ENCODE measurements around the gene DLL3. TPM values are rescaled to one million over a fixed set of nuclear protein-coding genes. Genes with fewer than 3 reads are reported as not detected.

The DLL3 gene
- total and polyA plus RNA-seq, 11 donors = not detected

- Histone ChIP-seq H3K36me3 (no peaks in the 10 kb centered on the region), H3K4me3 (peak overlapping the region; percentile 56 to 98 (median 81)), H3K27me3 (no peaks in the 10 kb centered on the region), H3K4me1 (peaks cover 0 to 24% (median 18%) of the 10 kb centered on the region in 12 donors), H3K27ac (peak overlapping the region; percentile 85 to 98 (median 94)), H3K9me3 (no peaks in the 10 kb centered on the region)
- 1 to 3% (median 2%) methylated on average over 10 of the region's 10 CpGs for WGBS, 4 donors
- intact Hi-C loops (cut with DNase I) = loop anchor here in 8 of 10 donors (10.0 kb wide), 6 partner anchors 64 to 414 kb away; partner anchors contain the start of genes PAK4 (in 4 of the 8), MED29 (in 2 of the 8), PAF1 (in 2 of the 8) and SUPT5H (in 2 of the 8)
- no peak for TF ChIP-seq CTCF (IDR thresholded peaks at IDR 0.05)
- DNase-seq (peak in 1 of 5 donors; percentile 16), ATAC-seq (no peak)
These were observed 40.4 kb downstream of the DLL3 start for GRCh38 chr19:39539165-39539517.

- peak within 1 kb of the TSS; percentile 56 to 98 (median 81) for H3K4me3 ChIP-seq
- peaks cover 0 to 24% (median 18%) of the 10 kb centered on the region in 12 donors for H3K4me1 ChIP-seq
- TF ChIP-seq POLR2A (IDR thresholded peaks at IDR 0.05) (peak in 1 of 2 donors; percentile 92), CTCF (IDR thresholded peaks at IDR 0.05) (peak; percentile 78 to 97 (median 85))
- no peaks in the 10 kb centered on the region for H3K36me3 ChIP-seq
- WGBS, 4 donors = 0 to 1% (median 0%) methylated on average over 47 to 84 of the region's 84 CpGs
- peak; percentile 94 to 99 (median 98) for ATAC-seq
- H3K9me3 ChIP-seq = no peaks in the 10 kb centered on the region
- H3K27me3 ChIP-seq = no peaks in the 10 kb centered on the region
- intact Hi-C loops (cut with DNase I) = loop anchor here in 9 of 10 donors (2.0 to 10.0 kb wide), 9 partner anchors 65 to 415 kb away; partner anchors contain the start of genes PAK4 (in 5 of the 9), FBL (in 2 of the 9), MED29 (in 2 of the 9) and PAF1 (in 2 of the 9)
- H3K27ac ChIP-seq = peak within 1 kb of the TSS; percentile 85 to 98 (median 94)
- peak; percentile 95 to 98 (median 97) for DNase-seq
These were observed 41.0 kb downstream of the DLL3 start, which contains the start of gene EID2 for GRCh38 chr19:39539518-39540332. Gene EID2, minus strand, starts transcription at chr19:39540161. Its CDS starts 82 bp downstream, at chr19:39540079.

- H3K4me3 ChIP-seq = peak overlapping the region in 9 of 12 donors; percentile 72 to 98 (median 82)
- H3K4me1 ChIP-seq = peaks cover 0 to 24% (median 18%) of the 10 kb centered on the region in 12 donors
- H3K36me3 ChIP-seq = no peaks in the 10 kb centered on the region
- DNase-seq (no peak), ATAC-seq (no peak)
- TF ChIP-seq CTCF (IDR thresholded peaks at IDR 0.05) = peak in 3 of 12 donors; percentile 12 to 23 (median 15)
- TF ChIP-seq POLR2A (IDR thresholded peaks at IDR 0.05) = no peak
- peak overlapping the region in 7 of 12 donors; percentile 92 to 97 (median 95) for H3K27ac ChIP-seq
- H3K9me3 ChIP-seq = no peaks in the 10 kb centered on the region
- no peaks in the 10 kb centered on the region for H3K27me3 ChIP-seq
- 4 to 9% (median 5%) methylated on average over 10 of the region's 10 CpGs for WGBS, 4 donors
- intact Hi-C loops (cut with DNase I) = loop anchor here in 3 of 10 donors (2.0 to 10.0 kb wide), 3 partner anchors 100 to 413 kb away; partner anchors contain the start of genes FBL (in 2 of the 3) and PAK4 (in 1 of the 3)
These were observed 41.6 kb downstream of the DLL3 start for GRCh38 chr19:39540333-39540673.

- Histone ChIP-seq H3K36me3 (no peaks in the 10 kb centered on the region), H3K9me3 (no peaks in the 10 kb centered on the region), H3K4me1 (peaks cover 0 to 24% (median 18%) of the 10 kb centered on the region in 12 donors), H3K4me3 (no peak overlapping the region), H3K27me3 (peaks cover 0 to 5% (median 0%) of the 10 kb centered on the region in 9 donors), H3K27ac (peak overlapping the region in 4 of 12 donors; percentile 15 to 34 (median 22))
- no peak for ATAC-seq
- no peak for DNase-seq
- WGBS, 4 donors = 51 to 72% (median 60%) methylated on average over 2 of the region's 2 CpGs
- TF ChIP-seq CTCF (IDR thresholded peaks at IDR 0.05) (no peak), POLR2A (IDR thresholded peaks at IDR 0.05) (no peak)
- intact Hi-C loops (cut with DNase I) = loop anchor here in 3 of 10 donors (5.0 to 10.0 kb wide), 2 partner anchors 303 to 415 kb away; partner anchors contain the start of genes FBL (in 2 of the 3) and PAK4 (in 1 of the 3)
These were observed 43.5 kb downstream of the DLL3 start for GRCh38 chr19:39542206-39542605.

Data from heart left ventricle (tissue), 16 donors.